K562 (cell line): ENCODE measurements around the gene C2orf76.

Experiments used
- CREM ChIP-seq: IDR thresholded peaks from 2 replicates; pipeline ENCODE4 v1.6.1; 2014; ENCODE audit warnings: antibody characterized with exemption, low read depth
- EP300 ChIP-seq: IDR thresholded peaks from 2 replicates; pipeline ENCODE4 v1.6.1; 2012; ENCODE audit warnings: low read length, improper control_type of control experiment
- HIVEP1 ChIP-seq: fragments of 250-450 bp; sonication (Bioruptor Pico); IDR thresholded peaks from 2 replicates; pipeline ENCODE4 v1.4.0; 2020; ENCODE audit warnings: mild to moderate bottlenecking
- HMG20A ChIP-seq: fragments of 450-650 bp; formaldehyde crosslinking; conservative IDR thresholded peaks from 2 replicates; pipeline ENCODE4 v1.4.0; 2020; ENCODE audit warnings: mild to moderate bottlenecking, mixed read lengths
- NELFE ChIP-seq: IDR thresholded peaks from 2 replicates; pipeline ENCODE4 v1.6.1; 2011; ENCODE audit warnings: mild to moderate bottlenecking; ENCODE audit not compliant: insufficient read depth, insufficient read length
- POLR2A ChIP-seq: fragments of 450-650 bp; conservative IDR thresholded peaks from 2 replicates; pipeline ENCODE4 v1.6.1; 2016
- SMARCC2 ChIP-seq: fragments of 450-650 bp; IDR thresholded peaks from 2 replicates; pipeline ENCODE4 v1.6.1; 2017; ENCODE audit warnings: antibody characterized with exemption, moderate library complexity, mild to moderate bottlenecking, low read depth
- ZNF778 ChIP-seq: fragments of 450-650 bp; formaldehyde crosslinking; IDR thresholded peaks from 2 replicates; pipeline ENCODE4 v1.4.0; 2020; ENCODE audit warnings: mild to moderate bottlenecking, moderate library complexity
- TF ChIP-seq, protein P1 (sequence below): fragments of 200-600 bp; sonication (generic); IDR thresholded peaks from one replicate; pipeline ENCODE4 v1.6.1; 2012; ENCODE audit warnings: mild to moderate bottlenecking, low read depth, low read length, inconsistent platforms
- TF ChIP-seq, protein P2 (sequence below), 3 experiments: IDR thresholded peaks in 2 of 3; conservative IDR thresholded peaks in 1 of 3; 2 replicates each; pipeline ENCODE4 v1.5.1; 2011 to 2012; ENCODE audit warnings: low read length in 3 of 3, mild to moderate bottlenecking in 3 of 3, control low read depth in 2 of 3, improper control_type of control experiment in 1 of 3, inconsistent platforms in 1 of 3, low read depth in 1 of 3, mixed read lengths in 1 of 3, moderate library complexity in 1 of 3; ENCODE audit not compliant: insufficient read depth in 2 of 3
- TF ChIP-seq, protein P3 (sequence below): sonication (generic); formaldehyde crosslinking; IDR thresholded peaks from 2 replicates; pipeline ENCODE4 v1.8.0; 2022; ENCODE audit warnings: mild to moderate bottlenecking, missing genetic modification reagents
- TF ChIP-seq, protein P4 (sequence below): fragments of 250-450 bp; sonication (Bioruptor Pico); IDR thresholded peaks from 2 replicates; pipeline ENCODE4 v1.4.0; 2020; ENCODE audit warnings: mild to moderate bottlenecking

DNA sequence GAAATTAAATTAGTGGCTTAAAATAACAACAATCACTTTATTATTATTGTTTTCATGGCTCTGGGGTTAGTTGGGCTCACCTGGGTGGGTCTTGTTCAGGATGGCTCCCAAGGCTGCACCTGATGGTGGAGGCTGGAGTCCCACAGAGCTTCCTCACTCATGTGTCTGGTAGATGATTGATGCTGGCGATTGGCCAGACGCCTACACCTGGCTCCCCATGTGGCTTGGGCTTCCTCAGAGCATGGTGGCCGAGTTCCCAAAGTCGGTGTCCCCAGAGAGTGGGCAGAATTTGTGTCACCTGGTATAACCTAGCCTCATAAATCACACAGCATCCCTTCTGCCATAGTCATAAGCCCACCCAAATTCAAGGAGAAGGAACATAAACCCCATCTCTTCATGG, 18.3 kb upstream of the C2orf76 start:
- TF ChIP-seq CREM, result no peak
- no peak for TF ChIP-seq POLR2A
- TF ChIP-seq, protein P1, sequence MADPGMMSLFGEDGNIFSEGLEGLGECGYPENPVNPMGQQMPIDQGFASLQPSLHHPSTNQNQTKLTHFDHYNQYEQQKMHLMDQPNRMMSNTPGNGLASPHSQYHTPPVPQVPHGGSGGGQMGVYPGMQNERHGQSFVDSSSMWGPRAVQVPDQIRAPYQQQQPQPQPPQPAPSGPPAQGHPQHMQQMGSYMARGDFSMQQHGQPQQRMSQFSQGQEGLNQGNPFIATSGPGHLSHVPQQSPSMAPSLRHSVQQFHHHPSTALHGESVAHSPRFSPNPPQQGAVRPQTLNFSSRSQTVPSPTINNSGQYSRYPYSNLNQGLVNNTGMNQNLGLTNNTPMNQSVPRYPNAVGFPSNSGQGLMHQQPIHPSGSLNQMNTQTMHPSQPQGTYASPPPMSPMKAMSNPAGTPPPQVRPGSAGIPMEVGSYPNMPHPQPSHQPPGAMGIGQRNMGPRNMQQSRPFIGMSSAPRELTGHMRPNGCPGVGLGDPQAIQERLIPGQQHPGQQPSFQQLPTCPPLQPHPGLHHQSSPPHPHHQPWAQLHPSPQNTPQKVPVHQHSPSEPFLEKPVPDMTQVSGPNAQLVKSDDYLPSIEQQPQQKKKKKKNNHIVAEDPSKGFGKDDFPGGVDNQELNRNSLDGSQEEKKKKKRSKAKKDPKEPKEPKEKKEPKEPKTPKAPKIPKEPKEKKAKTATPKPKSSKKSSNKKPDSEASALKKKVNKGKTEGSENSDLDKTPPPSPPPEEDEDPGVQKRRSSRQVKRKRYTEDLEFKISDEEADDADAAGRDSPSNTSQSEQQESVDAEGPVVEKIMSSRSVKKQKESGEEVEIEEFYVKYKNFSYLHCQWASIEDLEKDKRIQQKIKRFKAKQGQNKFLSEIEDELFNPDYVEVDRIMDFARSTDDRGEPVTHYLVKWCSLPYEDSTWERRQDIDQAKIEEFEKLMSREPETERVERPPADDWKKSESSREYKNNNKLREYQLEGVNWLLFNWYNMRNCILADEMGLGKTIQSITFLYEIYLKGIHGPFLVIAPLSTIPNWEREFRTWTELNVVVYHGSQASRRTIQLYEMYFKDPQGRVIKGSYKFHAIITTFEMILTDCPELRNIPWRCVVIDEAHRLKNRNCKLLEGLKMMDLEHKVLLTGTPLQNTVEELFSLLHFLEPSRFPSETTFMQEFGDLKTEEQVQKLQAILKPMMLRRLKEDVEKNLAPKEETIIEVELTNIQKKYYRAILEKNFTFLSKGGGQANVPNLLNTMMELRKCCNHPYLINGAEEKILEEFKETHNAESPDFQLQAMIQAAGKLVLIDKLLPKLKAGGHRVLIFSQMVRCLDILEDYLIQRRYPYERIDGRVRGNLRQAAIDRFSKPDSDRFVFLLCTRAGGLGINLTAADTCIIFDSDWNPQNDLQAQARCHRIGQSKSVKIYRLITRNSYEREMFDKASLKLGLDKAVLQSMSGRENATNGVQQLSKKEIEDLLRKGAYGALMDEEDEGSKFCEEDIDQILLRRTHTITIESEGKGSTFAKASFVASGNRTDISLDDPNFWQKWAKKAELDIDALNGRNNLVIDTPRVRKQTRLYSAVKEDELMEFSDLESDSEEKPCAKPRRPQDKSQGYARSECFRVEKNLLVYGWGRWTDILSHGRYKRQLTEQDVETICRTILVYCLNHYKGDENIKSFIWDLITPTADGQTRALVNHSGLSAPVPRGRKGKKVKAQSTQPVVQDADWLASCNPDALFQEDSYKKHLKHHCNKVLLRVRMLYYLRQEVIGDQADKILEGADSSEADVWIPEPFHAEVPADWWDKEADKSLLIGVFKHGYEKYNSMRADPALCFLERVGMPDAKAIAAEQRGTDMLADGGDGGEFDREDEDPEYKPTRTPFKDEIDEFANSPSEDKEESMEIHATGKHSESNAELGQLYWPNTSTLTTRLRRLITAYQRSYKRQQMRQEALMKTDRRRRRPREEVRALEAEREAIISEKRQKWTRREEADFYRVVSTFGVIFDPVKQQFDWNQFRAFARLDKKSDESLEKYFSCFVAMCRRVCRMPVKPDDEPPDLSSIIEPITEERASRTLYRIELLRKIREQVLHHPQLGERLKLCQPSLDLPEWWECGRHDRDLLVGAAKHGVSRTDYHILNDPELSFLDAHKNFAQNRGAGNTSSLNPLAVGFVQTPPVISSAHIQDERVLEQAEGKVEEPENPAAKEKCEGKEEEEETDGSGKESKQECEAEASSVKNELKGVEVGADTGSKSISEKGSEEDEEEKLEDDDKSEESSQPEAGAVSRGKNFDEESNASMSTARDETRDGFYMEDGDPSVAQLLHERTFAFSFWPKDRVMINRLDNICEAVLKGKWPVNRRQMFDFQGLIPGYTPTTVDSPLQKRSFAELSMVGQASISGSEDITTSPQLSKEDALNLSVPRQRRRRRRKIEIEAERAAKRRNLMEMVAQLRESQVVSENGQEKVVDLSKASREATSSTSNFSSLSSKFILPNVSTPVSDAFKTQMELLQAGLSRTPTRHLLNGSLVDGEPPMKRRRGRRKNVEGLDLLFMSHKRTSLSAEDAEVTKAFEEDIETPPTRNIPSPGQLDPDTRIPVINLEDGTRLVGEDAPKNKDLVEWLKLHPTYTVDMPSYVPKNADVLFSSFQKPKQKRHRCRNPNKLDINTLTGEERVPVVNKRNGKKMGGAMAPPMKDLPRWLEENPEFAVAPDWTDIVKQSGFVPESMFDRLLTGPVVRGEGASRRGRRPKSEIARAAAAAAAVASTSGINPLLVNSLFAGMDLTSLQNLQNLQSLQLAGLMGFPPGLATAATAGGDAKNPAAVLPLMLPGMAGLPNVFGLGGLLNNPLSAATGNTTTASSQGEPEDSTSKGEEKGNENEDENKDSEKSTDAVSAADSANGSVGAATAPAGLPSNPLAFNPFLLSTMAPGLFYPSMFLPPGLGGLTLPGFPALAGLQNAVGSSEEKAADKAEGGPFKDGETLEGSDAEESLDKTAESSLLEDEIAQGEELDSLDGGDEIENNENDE, result no peak
- TF ChIP-seq HMG20A (CRISPR knock-in tag), result no peak
- TF ChIP-seq, protein P2, sequence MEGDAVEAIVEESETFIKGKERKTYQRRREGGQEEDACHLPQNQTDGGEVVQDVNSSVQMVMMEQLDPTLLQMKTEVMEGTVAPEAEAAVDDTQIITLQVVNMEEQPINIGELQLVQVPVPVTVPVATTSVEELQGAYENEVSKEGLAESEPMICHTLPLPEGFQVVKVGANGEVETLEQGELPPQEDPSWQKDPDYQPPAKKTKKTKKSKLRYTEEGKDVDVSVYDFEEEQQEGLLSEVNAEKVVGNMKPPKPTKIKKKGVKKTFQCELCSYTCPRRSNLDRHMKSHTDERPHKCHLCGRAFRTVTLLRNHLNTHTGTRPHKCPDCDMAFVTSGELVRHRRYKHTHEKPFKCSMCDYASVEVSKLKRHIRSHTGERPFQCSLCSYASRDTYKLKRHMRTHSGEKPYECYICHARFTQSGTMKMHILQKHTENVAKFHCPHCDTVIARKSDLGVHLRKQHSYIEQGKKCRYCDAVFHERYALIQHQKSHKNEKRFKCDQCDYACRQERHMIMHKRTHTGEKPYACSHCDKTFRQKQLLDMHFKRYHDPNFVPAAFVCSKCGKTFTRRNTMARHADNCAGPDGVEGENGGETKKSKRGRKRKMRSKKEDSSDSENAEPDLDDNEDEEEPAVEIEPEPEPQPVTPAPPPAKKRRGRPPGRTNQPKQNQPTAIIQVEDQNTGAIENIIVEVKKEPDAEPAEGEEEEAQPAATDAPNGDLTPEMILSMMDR (IDR thresholded peaks at IDR 0.05 in 2 of 3, conservative IDR thresholded peaks at IDR 0.05 in 1 of 3; ENCODE audit: insufficient read depth in 2 of 3, low read depth in 1 of 3, low read length in 3 of 3), result no peak
- TF ChIP-seq, protein P3, sequence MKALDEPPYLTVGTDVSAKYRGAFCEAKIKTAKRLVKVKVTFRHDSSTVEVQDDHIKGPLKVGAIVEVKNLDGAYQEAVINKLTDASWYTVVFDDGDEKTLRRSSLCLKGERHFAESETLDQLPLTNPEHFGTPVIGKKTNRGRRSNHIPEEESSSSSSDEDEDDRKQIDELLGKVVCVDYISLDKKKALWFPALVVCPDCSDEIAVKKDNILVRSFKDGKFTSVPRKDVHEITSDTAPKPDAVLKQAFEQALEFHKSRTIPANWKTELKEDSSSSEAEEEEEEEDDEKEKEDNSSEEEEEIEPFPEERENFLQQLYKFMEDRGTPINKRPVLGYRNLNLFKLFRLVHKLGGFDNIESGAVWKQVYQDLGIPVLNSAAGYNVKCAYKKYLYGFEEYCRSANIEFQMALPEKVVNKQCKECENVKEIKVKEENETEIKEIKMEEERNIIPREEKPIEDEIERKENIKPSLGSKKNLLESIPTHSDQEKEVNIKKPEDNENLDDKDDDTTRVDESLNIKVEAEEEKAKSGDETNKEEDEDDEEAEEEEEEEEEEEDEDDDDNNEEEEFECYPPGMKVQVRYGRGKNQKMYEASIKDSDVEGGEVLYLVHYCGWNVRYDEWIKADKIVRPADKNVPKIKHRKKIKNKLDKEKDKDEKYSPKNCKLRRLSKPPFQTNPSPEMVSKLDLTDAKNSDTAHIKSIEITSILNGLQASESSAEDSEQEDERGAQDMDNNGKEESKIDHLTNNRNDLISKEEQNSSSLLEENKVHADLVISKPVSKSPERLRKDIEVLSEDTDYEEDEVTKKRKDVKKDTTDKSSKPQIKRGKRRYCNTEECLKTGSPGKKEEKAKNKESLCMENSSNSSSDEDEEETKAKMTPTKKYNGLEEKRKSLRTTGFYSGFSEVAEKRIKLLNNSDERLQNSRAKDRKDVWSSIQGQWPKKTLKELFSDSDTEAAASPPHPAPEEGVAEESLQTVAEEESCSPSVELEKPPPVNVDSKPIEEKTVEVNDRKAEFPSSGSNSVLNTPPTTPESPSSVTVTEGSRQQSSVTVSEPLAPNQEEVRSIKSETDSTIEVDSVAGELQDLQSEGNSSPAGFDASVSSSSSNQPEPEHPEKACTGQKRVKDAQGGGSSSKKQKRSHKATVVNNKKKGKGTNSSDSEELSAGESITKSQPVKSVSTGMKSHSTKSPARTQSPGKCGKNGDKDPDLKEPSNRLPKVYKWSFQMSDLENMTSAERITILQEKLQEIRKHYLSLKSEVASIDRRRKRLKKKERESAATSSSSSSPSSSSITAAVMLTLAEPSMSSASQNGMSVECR (CRISPR knock-in tag), result no peak
- TF ChIP-seq ZNF778 (CRISPR knock-in tag), result no peak
- TF ChIP-seq SMARCC2, result no peak
- no peak for TF ChIP-seq EP300
- no peak for TF ChIP-seq HIVEP1 (CRISPR knock-in tag)
- TF ChIP-seq NELFE, result no peak
- TF ChIP-seq, protein P4, sequence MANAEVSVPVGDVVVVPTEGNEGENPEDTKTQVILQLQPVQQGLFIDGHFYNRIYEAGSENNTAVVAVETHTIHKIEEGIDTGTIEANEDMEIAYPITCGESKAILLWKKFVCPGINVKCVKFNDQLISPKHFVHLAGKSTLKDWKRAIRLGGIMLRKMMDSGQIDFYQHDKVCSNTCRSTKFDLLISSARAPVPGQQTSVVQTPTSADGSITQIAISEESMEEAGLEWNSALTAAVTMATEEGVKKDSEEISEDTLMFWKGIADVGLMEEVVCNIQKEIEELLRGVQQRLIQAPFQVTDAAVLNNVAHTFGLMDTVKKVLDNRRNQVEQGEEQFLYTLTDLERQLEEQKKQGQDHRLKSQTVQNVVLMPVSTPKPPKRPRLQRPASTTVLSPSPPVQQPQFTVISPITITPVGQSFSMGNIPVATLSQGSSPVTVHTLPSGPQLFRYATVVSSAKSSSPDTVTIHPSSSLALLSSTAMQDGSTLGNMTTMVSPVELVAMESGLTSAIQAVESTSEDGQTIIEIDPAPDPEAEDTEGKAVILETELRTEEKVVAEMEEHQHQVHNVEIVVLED (CRISPR knock-in tag), result no peak
